PC-3 (cell line): Measurements from ENCODE around the gene DIAPH2. TPM values are rescaled to one million over a fixed set of nuclear protein-coding genes. Genes with fewer than 3 reads are reported as not detected.

Experiments
- ATAC-seq: fragments of 200-7000 bp; cut with Tn5 transposase; 2 replicates; pipeline ENCODE4 v1.9.1; 2020; ENCODE audit warnings: mild to moderate bottlenecking, moderate library complexity
- BruUV-seq: library from RNA; stranded (reverse); fragments of 400-500 nt; replicated peaks from 2 replicates; lab custom pipeline; 2021; lab: Mats Ljungman, UMichigan
- CTCF ChIA-PET: fragments of 300-600 bp; sonication (Branson Sonifier 250); formaldehyde crosslinking; loops from one replicate; lab custom pipeline; 2022; ENCODE audit warnings: antibody characterized with exemption; lab: Charles Lee
- POLR2A ChIA-PET: fragments of 300-600 bp; sonication (Branson Sonifier 250); formaldehyde crosslinking; loops from one replicate; lab custom pipeline; 2022; ENCODE audit warnings: antibody characterized with exemption; ENCODE audit not compliant: unreplicated experiment; lab: Charles Lee
- DNase-seq: peaks from one replicate; pipeline ENCODE4 v3.0.0-alpha.2; 2015
- H2AFZ ChIP-seq: fragments of 300-600 bp; sonication (generic); 2 replicates; pipeline ENCODE4 v1.6.0; 2016; ENCODE audit warnings: antibody characterized with exemption, low read length
- H3F3A ChIP-seq: fragments of 300-600 bp; sonication (generic); one replicate; pipeline ENCODE4 v1.6.0; 2017; ENCODE audit warnings: antibody characterized with exemption, low read length, control low read depth, mild to moderate bottlenecking; ENCODE audit not compliant: unreplicated experiment
- H3K27ac ChIP-seq: fragments of 300-600 bp; sonication (generic); 2 replicates; pipeline ENCODE4 v1.5.1; 2016; ENCODE audit warnings: mild to moderate bottlenecking, low read length
- H3K27me3 ChIP-seq: fragments of 300-600 bp; sonication (generic); 2 replicates; pipeline ENCODE4 v1.6.1; 2016; ENCODE audit warnings: low read length, mixed read lengths
- H3K36me3 ChIP-seq: fragments of 300-600 bp; sonication (generic); 2 replicates; pipeline ENCODE4 v1.6.1; 2016; ENCODE audit warnings: low read depth, mixed run types, low read length, mixed read lengths
- H3K4me1 ChIP-seq: fragments of 300-600 bp; sonication (generic); 2 replicates; pipeline ENCODE4 v1.5.1; 2016; ENCODE audit warnings: low read length; ENCODE audit not compliant: insufficient read depth
- H3K4me2 ChIP-seq: fragments of 300-600 bp; sonication (generic); 2 replicates; pipeline ENCODE4 v1.6.0; 2016; ENCODE audit warnings: low read length
- H3K4me3 ChIP-seq: fragments of 300-600 bp; sonication (generic); 2 replicates; pipeline ENCODE4 v1.5.1; 2016; ENCODE audit warnings: mild to moderate bottlenecking, low read length, mixed read lengths
- H3K79me2 ChIP-seq: fragments of 300-600 bp; sonication (generic); 2 replicates; pipeline ENCODE4 v1.6.1; 2017; ENCODE audit warnings: low read length, mixed read lengths
- H3K9ac ChIP-seq: fragments of 300-600 bp; sonication (generic); 2 replicates; pipeline ENCODE4 v1.6.0; 2016; ENCODE audit warnings: mild to moderate bottlenecking, low read length
- H3K9me2 ChIP-seq: fragments of 300-600 bp; sonication (generic); replicated peaks from 2 replicates; pipeline ENCODE4 v1.6.1; 2016; ENCODE audit warnings: mixed run types, low read length, mixed read lengths
- H3K9me3 ChIP-seq: fragments of 300-600 bp; sonication (generic); 2 replicates; pipeline ENCODE4 v1.6.1; 2016; ENCODE audit warnings: low read length, mixed read lengths
- H4K20me1 ChIP-seq: fragments of 300-600 bp; sonication (generic); 2 replicates; pipeline ENCODE4 v1.6.1; 2016; ENCODE audit warnings: low read length, mixed read lengths
- CTCF ChIP-seq: fragments of 300-600 bp; sonication (generic); conservative IDR thresholded peaks from 2 replicates; pipeline ENCODE4 v1.5.1; 2017; ENCODE audit warnings: antibody characterized with exemption, low read depth, mild to moderate bottlenecking, low read length
- EZH2 ChIP-seq: fragments of 300-600 bp; sonication (generic); IDR thresholded peaks from one replicate; pipeline ENCODE4 v1.6.1; 2017; ENCODE audit warnings: antibody characterized with exemption, mild to moderate bottlenecking, low read length; ENCODE audit not compliant: unreplicated experiment
- EZH2phosphoT487 ChIP-seq: fragments of 300-600 bp; sonication (generic); IDR thresholded peaks from 2 replicates; pipeline ENCODE4 v1.6.1; 2018; ENCODE audit warnings: mild to moderate bottlenecking, antibody characterized with exemption, low read length, borderline replicate concordance
- intact Hi-C: fragments of 100-400 bp; cut with micrococcal nuclease; formaldehyde crosslinking; loops from 2 replicates; pipeline ENCODE4 v1.9.0; 2023
- total RNA-seq: library from RNA; depleted of rRNA; stranded (reverse); fragments of >200 nt; gene quantifications from 2 replicates; pipeline ENCODE4 v1.2.3, GENCODE V29; 2014

Gene DIAPH2
- total RNA-seq, 1 experiment from 2014 or later: 15.1 TPM

GRCh38 chrX:97326456-97326855, 641.8 kb downstream of the DIAPH2 start:
- ChIA-PET CTCF (no interaction called here), POLR2A (interaction anchor here (0.7 kb wide), 1 partner anchor 24 kb away, joined by 3 read pairs; no protein-coding TSS in a partner anchor)
- Histone ChIP-seq H3K27ac (no peak overlapping the region), H3K79me2 (no peaks in the 10 kb centered on the region), H3K9me2 (no peaks in the 10 kb centered on the region), H3K4me2 (no peak overlapping the region), H3K9ac (no peak overlapping the region), H4K20me1 (no peaks in the 10 kb centered on the region), H3F3A (no peaks in the 10 kb centered on the region), H3K4me1 (peaks cover 15% of the 10 kb centered on the region), H3K9me3 (no peaks in the 10 kb centered on the region), H3K27me3 (no peaks in the 10 kb centered on the region), H2AFZ (no peak overlapping the region), H3K36me3 (no peaks in the 10 kb centered on the region), H3K4me3 (no peak overlapping the region)
- TF ChIP-seq EZH2phosphoT487 (no peak), CTCF (no peak), EZH2 (no peak)
- BruUV-seq: no TSS peak
- no peak for DNase-seq
- intact Hi-C loops: no loop called here
- ATAC-seq: no peak

GRCh38 chrX:97328853-97329390, 644.3 kb downstream of the DIAPH2 start:
- H3F3A ChIP-seq: no peaks in the 10 kb centered on the region
- POLR2A ChIA-PET: no interaction called here
- no peaks in the 10 kb centered on the region for H3K27me3 ChIP-seq
- DNase-seq: peak; percentile 78
- no peak overlapping the region for H2AFZ ChIP-seq
- H3K4me1 ChIP-seq: peaks cover 9% of the 10 kb centered on the region
- no peak overlapping the region for H3K27ac ChIP-seq
- H3K9me2 ChIP-seq: no peaks in the 10 kb centered on the region
- H3K9me3 ChIP-seq: no peaks in the 10 kb centered on the region
- no peak overlapping the region for H3K4me2 ChIP-seq
- H3K79me2 ChIP-seq: no peaks in the 10 kb centered on the region
- BruUV-seq: no TSS peak
- H3K36me3 ChIP-seq: no peaks in the 10 kb centered on the region
- H3K4me3 ChIP-seq: no peak overlapping the region
- intact Hi-C loops: no loop called here
- TF ChIP-seq EZH2 (no peak), CTCF (no peak), EZH2phosphoT487 (no peak)
- H3K9ac ChIP-seq: no peak overlapping the region
- CTCF ChIA-PET: no interaction called here
- no peaks in the 10 kb centered on the region for H4K20me1 ChIP-seq
- peak; percentile 93 for ATAC-seq

- intact Hi-C loops: no loop called here
- no peak overlapping the region for H3K9ac ChIP-seq
- no peaks in the 10 kb centered on the region for H3K9me3 ChIP-seq
- H3K27ac ChIP-seq: no peak overlapping the region
- no peak for DNase-seq
- ChIA-PET CTCF (no interaction called here), POLR2A (no interaction called here)
- H3K36me3 ChIP-seq: no peaks in the 10 kb centered on the region
- no peak for ATAC-seq
- TF ChIP-seq CTCF (no peak), EZH2phosphoT487 (no peak), EZH2 (no peak)
- no TSS peak for BruUV-seq
- no peak overlapping the region for H3K4me3 ChIP-seq
- H3K79me2 ChIP-seq: no peaks in the 10 kb centered on the region
- H4K20me1 ChIP-seq: no peaks in the 10 kb centered on the region
- H2AFZ ChIP-seq: no peak overlapping the region
- no peak overlapping the region for H3K4me2 ChIP-seq
- H3K9me2 ChIP-seq: no peaks in the 10 kb centered on the region
- peaks cover 9% of the 10 kb centered on the region for H3K4me1 ChIP-seq
- no peaks in the 10 kb centered on the region for H3F3A ChIP-seq
- no peaks in the 10 kb centered on the region for H3K27me3 ChIP-seq
These were observed 645.5 kb downstream of the DIAPH2 start for GRCh38 chrX:97330151-97330550.
